ENCODE data around the gene AUP1.

Gene AUP1

GRCh38 chr2:74502147-74502719, 27.3 kb downstream of the AUP1 start:
- H3K36me3 Mint-ChIP-seq = peaks cover 50% of the 10 kb centered on the region
- H3K4me3 Mint-ChIP-seq = peak overlapping the region; percentile 91
- no peak overlapping the region for H3K27ac Mint-ChIP-seq
- DNase-seq (ENCODE audit: low spot score in 2 of 2) (no peak), ATAC-seq (no peak)
- no peaks in the 10 kb centered on the region for H3K9me3 Mint-ChIP-seq
- peaks cover 76% of the 10 kb centered on the region for H3K4me1 Mint-ChIP-seq

DNA sequence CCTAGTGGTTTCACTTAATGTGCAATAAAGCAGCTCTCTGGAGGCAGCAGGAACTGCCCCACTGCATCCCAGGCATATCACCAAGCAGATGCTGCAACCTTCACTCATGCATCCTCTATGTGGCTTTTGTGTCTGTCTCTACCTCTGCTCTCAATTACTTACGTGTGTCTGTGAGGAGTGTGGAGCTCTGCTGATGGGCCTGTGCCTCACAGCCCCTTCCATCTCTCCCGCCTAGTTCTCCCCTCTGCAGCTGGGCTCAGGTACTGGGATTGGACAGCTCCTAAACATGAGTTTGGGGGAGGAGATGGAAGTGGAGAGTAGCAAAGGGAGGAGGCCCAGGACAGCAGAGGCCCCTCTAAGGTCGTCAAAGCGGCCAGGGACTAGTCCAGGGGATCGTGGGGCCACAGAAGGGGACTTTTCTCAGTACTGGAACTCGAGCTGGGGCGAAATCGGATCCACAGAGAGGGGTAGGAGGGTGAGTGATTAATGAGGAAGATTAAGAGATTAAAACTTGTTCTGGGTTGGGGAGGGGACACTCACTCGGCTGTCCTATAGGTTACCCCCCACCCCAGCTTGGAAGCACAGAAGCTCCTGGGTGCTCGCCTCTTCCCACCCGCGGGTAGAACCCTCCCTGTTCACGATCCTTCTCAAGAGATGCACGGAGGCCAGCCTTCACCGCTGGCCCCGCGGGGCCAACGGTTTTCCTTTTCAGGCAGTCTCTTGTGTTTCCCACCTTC, 28.0 kb downstream of the AUP1 start:
- peaks cover 69% of the 10 kb centered on the region for H3K4me1 Mint-ChIP-seq
- no peaks in the 10 kb centered on the region for H3K9me3 Mint-ChIP-seq
- peak overlapping the region; percentile 91 for H3K4me3 Mint-ChIP-seq
- ATAC-seq = no peak
- no peak for DNase-seq (ENCODE audit: low spot score in 2 of 2)
- H3K27ac Mint-ChIP-seq = no peak overlapping the region
- H3K36me3 Mint-ChIP-seq = peaks cover 42% of the 10 kb centered on the region

- no peak for DNase-seq (ENCODE audit: low spot score in 2 of 2)
- ATAC-seq = no peak
- no peak overlapping the region for H3K27ac Mint-ChIP-seq
- H3K9me3 Mint-ChIP-seq = no peaks in the 10 kb centered on the region
- peaks cover 34% of the 10 kb centered on the region for H3K36me3 Mint-ChIP-seq
- H3K4me3 Mint-ChIP-seq = no peak overlapping the region
- peaks cover 61% of the 10 kb centered on the region for H3K4me1 Mint-ChIP-seq
Observed at GRCh38 chr2:74500578-74500946, 28.9 kb downstream of the AUP1 start.

- no peak for DNase-seq (ENCODE audit: low spot score in 2 of 2)
- Mint-ChIP-seq H3K9me3 (no peaks in the 10 kb centered on the region), H3K36me3 (peaks cover 29% of the 10 kb centered on the region), H3K4me1 (peaks cover 56% of the 10 kb centered on the region), H3K27ac (no peak overlapping the region), H3K4me3 (peak overlapping the region; percentile 86)
- ATAC-seq = no peak
Observed at GRCh38 chr2:74499940-74500577, 29.4 kb downstream of the AUP1 start.

DNA sequence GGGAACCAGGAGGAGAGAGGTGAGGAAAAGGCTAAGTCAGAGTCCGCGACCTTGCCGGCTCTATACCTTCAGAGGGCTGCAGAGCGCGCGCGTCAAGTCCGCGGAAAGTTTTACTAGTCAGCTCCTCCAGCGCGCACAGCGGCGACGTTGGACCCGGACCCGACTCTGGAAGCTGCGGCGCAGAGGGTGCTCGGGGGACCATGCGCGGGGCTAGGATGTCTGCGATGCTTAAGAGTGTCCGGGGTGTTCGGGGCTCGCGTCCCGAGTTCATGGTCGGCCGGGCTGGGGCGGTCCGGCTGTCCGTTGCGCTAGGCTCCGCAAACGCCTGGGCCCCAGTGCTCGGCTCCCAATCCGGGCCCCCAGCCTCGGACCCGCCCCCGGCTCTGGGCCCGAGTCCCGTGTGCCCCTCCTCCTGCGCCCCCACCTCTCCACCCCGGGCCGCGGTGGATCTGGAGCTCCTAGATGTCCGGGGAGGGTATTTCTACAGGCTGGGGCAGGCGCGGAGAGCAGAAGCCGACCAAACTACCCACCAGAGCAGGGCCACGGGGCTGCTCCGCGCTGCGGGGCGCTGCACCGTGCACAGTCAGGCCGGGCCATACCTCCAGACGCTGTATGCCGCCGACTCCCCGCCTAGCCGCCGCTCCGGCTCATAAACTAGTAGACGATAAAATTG, 30.1 kb downstream of the AUP1 start, which contains the start of gene LBX2:
TSS of gene LBX2 (minus strand) at position 337 of the 673 bp plus-strand sequence. CDS start at position 271, 66 bp downstream.
- Mint-ChIP-seq H3K4me3 (peak within 1 kb of the TSS; percentile 86), H3K36me3 (peaks cover 23% of the 10 kb centered on the region), H3K27ac (peak within 1 kb of the TSS; percentile 88), H3K9me3 (no peaks in the 10 kb centered on the region), H3K4me1 (peaks cover 49% of the 10 kb centered on the region)
- ATAC-seq (peak; percentile 35), DNase-seq (ENCODE audit: low spot score in 2 of 2) (no peak)

GRCh38 chr2:74498500-74499266, 30.8 kb downstream of the AUP1 start:
- ATAC-seq (peak; percentile 85), DNase-seq (ENCODE audit: low spot score in 2 of 2) (peak in 1 of 2 donors; percentile 74)
- peaks cover 25% of the 10 kb centered on the region for H3K36me3 Mint-ChIP-seq
- no peaks in the 10 kb centered on the region for H3K9me3 Mint-ChIP-seq
- peaks cover 42% of the 10 kb centered on the region for H3K4me1 Mint-ChIP-seq
- H3K27ac Mint-ChIP-seq = peak overlapping the region; percentile 88
- H3K4me3 Mint-ChIP-seq = peak overlapping the region; percentile 86

DNA sequence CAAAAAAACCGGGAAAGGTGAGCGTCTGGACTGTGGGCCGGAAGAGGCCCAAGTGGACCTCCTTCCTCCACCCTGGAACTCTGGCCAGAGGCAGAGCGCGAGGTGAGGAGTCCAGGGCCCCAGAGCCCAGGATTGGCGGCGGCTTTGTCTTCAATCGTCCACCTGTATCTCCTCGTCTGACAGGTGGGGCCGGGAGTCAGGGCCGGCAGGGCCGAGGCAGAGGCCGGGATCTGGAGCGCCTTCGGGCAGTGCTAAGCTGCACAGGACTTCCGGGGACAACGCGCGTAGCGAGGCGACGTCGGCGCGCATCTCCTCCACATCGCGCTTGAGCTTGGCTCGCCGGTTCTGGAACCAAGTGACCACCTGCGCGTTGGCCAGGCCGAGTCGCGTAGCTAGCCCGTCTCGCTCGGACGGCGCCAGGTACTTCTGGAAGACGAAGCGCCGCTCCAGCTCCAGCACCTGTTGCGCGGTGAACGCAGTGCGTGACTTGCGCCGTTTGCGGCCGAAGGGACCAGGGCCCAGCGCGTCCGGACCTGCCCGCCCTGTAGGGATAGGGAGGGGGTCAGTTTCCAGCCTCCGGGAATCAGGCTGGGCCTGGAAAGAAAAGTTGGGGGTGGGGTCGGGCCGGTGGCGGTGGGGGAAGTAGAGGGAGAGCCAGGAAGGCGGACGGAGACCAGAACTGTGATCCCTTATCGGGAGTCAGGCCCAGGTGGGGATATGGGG, 31.6 kb downstream of the AUP1 start:
- peak; percentile 52 for ATAC-seq
- Mint-ChIP-seq H3K27ac (peak overlapping the region; percentile 88), H3K4me3 (peak overlapping the region; percentile 86), H3K9me3 (no peaks in the 10 kb centered on the region), H3K36me3 (peaks cover 31% of the 10 kb centered on the region), H3K4me1 (peaks cover 34% of the 10 kb centered on the region)
- DNase-seq (ENCODE audit: low spot score in 2 of 2) = no peak

GRCh38 chr2:74496997-74497776, 32.3 kb downstream of the AUP1 start:
- peaks cover 38% of the 10 kb centered on the region for H3K36me3 Mint-ChIP-seq
- DNase-seq (ENCODE audit: low spot score in 2 of 2) (no peak), ATAC-seq (no peak)
- H3K9me3 Mint-ChIP-seq = no peaks in the 10 kb centered on the region
- peak overlapping the region; percentile 88 for H3K27ac Mint-ChIP-seq
- peak overlapping the region; percentile 86 for H3K4me3 Mint-ChIP-seq
- H3K4me1 Mint-ChIP-seq = peaks cover 29% of the 10 kb centered on the region

DNA sequence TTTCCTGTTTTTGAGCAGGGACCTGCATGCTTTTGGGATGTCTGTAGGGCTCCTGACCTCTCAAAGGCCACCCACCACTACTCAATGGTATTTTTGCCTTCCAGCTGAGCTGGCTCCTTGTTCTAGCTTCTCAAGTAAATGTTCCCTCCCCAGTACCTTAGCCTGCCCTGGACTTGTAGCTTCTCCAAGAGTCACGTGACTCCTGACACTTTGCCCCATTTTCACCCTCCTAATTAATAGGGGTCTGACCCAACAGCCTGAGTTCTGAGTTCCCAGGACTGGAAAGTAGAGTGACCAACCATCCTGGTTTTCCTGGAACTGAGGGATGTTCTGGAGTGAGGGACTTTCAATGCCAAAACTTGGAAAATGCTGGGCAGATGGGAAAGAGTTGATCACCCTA, 34.1 kb downstream of the AUP1 start:
- no peak for ATAC-seq
- Mint-ChIP-seq H3K36me3 (peaks cover 49% of the 10 kb centered on the region), H3K9me3 (no peaks in the 10 kb centered on the region), H3K4me1 (peaks cover 20% of the 10 kb centered on the region), H3K27ac (no peak overlapping the region), H3K4me3 (no peak overlapping the region)
- no peak for DNase-seq (ENCODE audit: low spot score in 2 of 2)

- DNase-seq (ENCODE audit: low spot score in 2 of 2) = no peak
- peaks cover 54% of the 10 kb centered on the region for H3K36me3 Mint-ChIP-seq
Observed at GRCh38 chr2:74493546-74493945, 36.0 kb downstream of the AUP1 start.

DNA sequence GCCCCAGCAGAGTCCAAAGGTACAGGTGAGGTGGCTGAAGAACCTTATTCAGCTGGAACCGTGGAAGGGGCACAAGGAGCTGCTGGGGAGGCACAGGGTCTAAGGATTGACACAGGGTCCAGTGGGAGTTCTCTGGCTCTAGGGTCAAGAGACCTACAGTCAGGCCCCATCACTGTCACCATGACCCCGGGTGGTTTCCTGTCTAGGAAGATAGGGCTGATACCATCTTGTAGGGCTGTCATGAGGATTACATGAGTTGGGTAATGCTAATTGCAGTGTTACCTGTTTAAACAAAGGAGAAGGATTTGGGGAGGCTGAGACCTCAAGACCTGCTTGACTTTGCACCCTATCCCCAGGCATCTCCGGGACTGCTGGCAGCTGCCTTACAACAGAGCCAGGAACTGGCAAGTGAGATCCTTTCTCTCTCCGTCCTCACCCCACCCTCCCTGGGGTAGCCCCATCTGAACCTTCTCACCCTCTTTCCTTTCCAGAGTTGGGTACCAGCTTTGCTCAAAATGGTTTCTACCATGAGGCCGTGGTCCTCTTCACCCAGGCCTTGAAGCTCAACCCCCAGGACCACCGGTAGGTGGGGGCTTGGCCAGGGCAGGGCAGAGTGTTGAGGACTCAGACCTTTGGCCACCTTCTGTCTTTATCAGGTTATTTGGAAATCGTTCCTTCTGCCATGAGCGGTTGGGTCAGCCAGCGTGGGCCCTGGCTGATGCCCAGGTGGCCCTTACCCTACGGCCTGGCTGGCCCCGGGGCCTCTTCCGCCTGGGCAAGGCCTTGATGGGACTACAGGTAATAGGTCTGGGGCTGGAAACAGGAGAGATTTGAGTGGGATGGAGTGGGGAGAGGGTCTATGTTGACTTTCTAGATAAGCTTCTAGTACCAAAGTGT, 37.6 kb downstream of the AUP1 start:
- Mint-ChIP-seq H3K9me3 (no peaks in the 10 kb centered on the region), H3K27ac (no peak overlapping the region), H3K4me3 (no peak overlapping the region), H3K36me3 (peaks cover 55% of the 10 kb centered on the region), H3K4me1 (peaks cover 2% of the 10 kb centered on the region)
- no peak for DNase-seq (ENCODE audit: low spot score in 2 of 2)
- no peak for ATAC-seq

More at GRCh38 chr2:74493546-74493945, 36.0 kb downstream of the AUP1 start:
- H3K27ac Mint-ChIP-seq = peak overlapping the region; percentile 26
- ATAC-seq = no peak
- H3K4me1 Mint-ChIP-seq = peaks cover 13% of the 10 kb centered on the region
- no peak overlapping the region for H3K4me3 Mint-ChIP-seq
- no peaks in the 10 kb centered on the region for H3K9me3 Mint-ChIP-seq

GRCh38 chr2:74489906-74490305, 39.6 kb downstream of the AUP1 start:
- no peaks in the 10 kb centered on the region for H3K9me3 Mint-ChIP-seq
- DNase-seq (ENCODE audit: low spot score in 2 of 2) (no peak), ATAC-seq (no peak)
- H3K4me3 Mint-ChIP-seq = no peak overlapping the region
- no peak overlapping the region for H3K27ac Mint-ChIP-seq
- peaks cover 75% of the 10 kb centered on the region for H3K36me3 Mint-ChIP-seq
- peaks cover 10% of the 10 kb centered on the region for H3K4me1 Mint-ChIP-seq
